Measurements from ENCODE around the gene MBOAT7.
"Not testable (repeated sequence)": the region's sequence is repeated elsewhere in the genome, so short reads cannot be mapped to it uniquely, and the experiment has no call there.

MBOAT7 gene

GRCh38 chr19:54186934-54187381 lies 2.4 kb downstream of the MBOAT7 start:
- FAIRE-seq, result no peak
- TF ChIP-seq CTCF (IDR thresholded peaks at IDR 0.05; ENCODE audit: insufficient read depth, missing control alignments), result no peak
- DNase-seq (ENCODE audit: insufficient read length, low spot score), result no peak

GRCh38 chr19:54186351-54186750 lies 3.0 kb downstream of the MBOAT7 start:
- no peak for TF ChIP-seq CTCF (IDR thresholded peaks at IDR 0.05; ENCODE audit: insufficient read depth, missing control alignments)
- no peak for DNase-seq (ENCODE audit: insufficient read length, low spot score)
- no peak for FAIRE-seq

- FAIRE-seq, result no peak
- DNase-seq (ENCODE audit: insufficient read length, low spot score), result no peak
- TF ChIP-seq CTCF (IDR thresholded peaks at IDR 0.05; ENCODE audit: insufficient read depth, missing control alignments), result no peak
These were observed 5.9 kb downstream of the MBOAT7 start for GRCh38 chr19:54183431-54183830.

GRCh38 chr19:54181894-54182293 lies 7.5 kb downstream of the MBOAT7 start:
- FAIRE-seq; DNase-seq (ENCODE audit: insufficient read length, low spot score): not testable (repeated sequence)

GRCh38 chr19:54180691-54181091 lies 8.7 kb downstream of the MBOAT7 start:
- DNase-seq (ENCODE audit: insufficient read length, low spot score), result no peak
- FAIRE-seq, result no peak
- no peak for TF ChIP-seq CTCF (IDR thresholded peaks at IDR 0.05; ENCODE audit: insufficient read depth, missing control alignments)

GRCh38 chr19:54179921-54180461 lies 9.4 kb downstream of the MBOAT7 start:
- no peak for TF ChIP-seq CTCF (IDR thresholded peaks at IDR 0.05; ENCODE audit: insufficient read depth, missing control alignments)
- FAIRE-seq (no peak), DNase-seq (ENCODE audit: insufficient read length, low spot score) (no peak)

GRCh38 chr19:54179262-54179852 lies 10.0 kb downstream of the MBOAT7 start:
- TF ChIP-seq CTCF (IDR thresholded peaks at IDR 0.05; ENCODE audit: insufficient read depth, missing control alignments), result no peak
- FAIRE-seq (no peak), DNase-seq (ENCODE audit: insufficient read length, low spot score) (no peak)

Measured in D721Med (cell line).